ENCODE results near the gene PSMF1. TPM values are rescaled to one million over a fixed set of nuclear protein-coding genes. Genes with fewer than 3 reads are reported as not detected.

Gene PSMF1
- total and polyA plus RNA-seq, 2 donors (not counting 3 experiments of a cell fraction or from before 2014, with no cell fraction given) = 142 to 354 TPM

DNA sequence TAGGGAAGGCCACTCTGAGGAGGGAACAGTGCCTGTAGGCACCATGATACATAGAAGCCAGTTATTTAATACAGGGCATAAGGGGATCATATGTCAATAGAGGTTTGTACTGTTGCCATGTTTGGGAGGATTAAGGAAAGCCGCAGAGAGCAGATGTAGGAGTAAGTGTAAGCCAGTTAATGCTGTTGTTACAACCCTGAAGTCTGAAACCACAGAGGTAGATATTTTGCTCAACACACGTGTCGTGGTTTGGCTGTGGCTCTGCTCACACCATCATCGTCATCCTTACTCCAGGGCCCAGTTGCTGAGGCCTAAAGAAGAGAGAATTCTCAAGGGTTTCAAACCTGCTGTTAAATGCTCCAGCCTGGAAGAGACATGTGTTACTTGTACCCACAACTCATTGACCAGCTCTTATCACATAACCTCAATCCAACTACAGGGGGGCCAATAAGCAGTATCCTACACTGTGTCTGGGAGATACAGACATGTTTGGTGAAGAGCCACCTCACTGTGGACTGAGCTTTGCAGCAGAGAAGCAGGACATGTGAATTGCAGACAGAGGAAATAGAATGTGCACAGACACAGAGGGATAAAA is 31.0 kb upstream of the PSMF1 start:
- Histone ChIP-seq H3K27ac (ENCODE audit: insufficient read depth, low read depth, low read length) (no peak overlapping the region), H3K9me1 (replicated peaks; ENCODE audit: control insufficient read depth, extremely low read depth, insufficient read depth, low read length) (no peaks in the 10 kb centered on the region), H4K20me1 (replicated peaks; ENCODE audit: control insufficient read depth, extremely low read depth, insufficient read depth, low read length) (no peaks in the 10 kb centered on the region), H3K9me3 (replicated peaks; ENCODE audit: control insufficient read depth, insufficient read depth, low read length) (no peaks in the 10 kb centered on the region), H3K79me2 (ENCODE audit: control insufficient read depth, insufficient read depth, low read length) (no peaks in the 10 kb centered on the region), H3K9ac (replicated peaks; ENCODE audit: extremely low read depth, insufficient read depth, low read length) (no peak overlapping the region), H2AFZ (ENCODE audit: low read depth, low read length) (no peak overlapping the region), H3K36me3 (ENCODE audit: control insufficient read depth in 2 of 2, extremely low read depth in 1 of 2, insufficient read depth in 2 of 2, low read length in 2 of 2) (no peaks in the 10 kb centered on the region), H3K4me3 (replicated peaks in 1 of 3; ENCODE audit: insufficient read depth in 1 of 3, low read depth in 1 of 3, low read length in 3 of 3) (no peak overlapping the region), H3K4me1 (ENCODE audit: control insufficient read depth, extremely low read depth, insufficient read depth, low read length) (no peaks in the 10 kb centered on the region), H3K27me3 (ENCODE audit: control insufficient read depth in 2 of 2, insufficient read depth in 2 of 2, low read length in 2 of 2) (peaks cover 2% of the 10 kb centered on the region in 2 experiments), H3K4me2 (ENCODE audit: insufficient read depth, low read length) (no peak overlapping the region)
- DNase-seq (ENCODE audit: low read depth, low spot score) = no peak
- TF ChIP-seq MYC (IDR thresholded peaks at IDR 0.05; ENCODE audit: low read depth, low read length) (no peak), JUN (IDR thresholded peaks at IDR 0.05; ENCODE audit: borderline replicate concordance, insufficient read depth, insufficient read length, low read depth) (no peak), EZH2 (IDR thresholded peaks at IDR 0.05; ENCODE audit: borderline replicate concordance, low read depth, low read length, severe bottlenecking) (no peak), POLR2AphosphoS5 (IDR thresholded peaks at IDR 0.05; ENCODE audit: insufficient read depth, low read depth, low read length) (no peak), GATA2 (IDR thresholded peaks at IDR 0.05; ENCODE audit: insufficient read depth, insufficient read length, low read depth, low read length) (no peak), MAX (IDR thresholded peaks at IDR 0.05; ENCODE audit: insufficient read depth, insufficient read length) (no peak), FOS (IDR thresholded peaks at IDR 0.05; ENCODE audit: borderline replicate concordance, insufficient read depth, low read length) (no peak), CTCF (IDR thresholded peaks at IDR 0.05; ENCODE audit: extremely low read depth in 1 of 2, insufficient read depth in 1 of 2, low read depth in 1 of 2, low read length in 2 of 2) (no peak), POLR2A (IDR thresholded peaks at IDR 0.05; ENCODE audit: low read depth, low read length) (no peak)
- CTCF ChIA-PET = interaction anchor here (1.9 kb wide), 1 partner anchor 21 kb away, joined by 4 read pairs; no protein-coding TSS in a partner anchor
- POLR2A ChIA-PET = no interaction called here
- no TSS peak for BruUV-seq (replicated peaks)
- intact Hi-C loops (cut with micrococcal nuclease) (no loop called here), dilution Hi-C loops (cut with MboI; ENCODE audit: extremely low pct_ligation_motif_present, low sequenced_read_pairs) (no loop called here)
- FAIRE-seq = no peak

All from endothelial cell of umbilical vein (primary cell).